Mucosa of stomach (tissue), 1 donor: ENCODE measurements around the gene GAREM1.

Experiments
- H3K27me3 ChIP-seq: one replicate; pipeline ENCODE4 v1.7.0; 2013; ENCODE audit warnings: mild to moderate bottlenecking, low read length; ENCODE audit not compliant: control insufficient read depth, insufficient read depth
- H3K36me3 ChIP-seq: one replicate; pipeline ENCODE4 v1.7.0; 2013; ENCODE audit warnings: low read length; ENCODE audit not compliant: control insufficient read depth, insufficient read depth
- H3K4me1 ChIP-seq: one replicate; pipeline ENCODE4 v1.7.0; 2013; ENCODE audit warnings: mild to moderate bottlenecking, low read length; ENCODE audit not compliant: control insufficient read depth, insufficient read depth
- H3K4me3 ChIP-seq: one replicate; pipeline ENCODE4 v1.7.0; 2013; ENCODE audit warnings: low read length
- H3K9ac ChIP-seq: one replicate; pipeline ENCODE4 v1.7.0; 2013; ENCODE audit warnings: mild to moderate bottlenecking, low read length, moderate library complexity
- H3K9me3 ChIP-seq: one replicate; pipeline ENCODE4 v1.7.0; 2013; ENCODE audit warnings: mild to moderate bottlenecking, low read length, moderate library complexity; ENCODE audit not compliant: control insufficient read depth
- donor health status: Pancreatic carcinoma.

The GAREM1 gene

DNA sequence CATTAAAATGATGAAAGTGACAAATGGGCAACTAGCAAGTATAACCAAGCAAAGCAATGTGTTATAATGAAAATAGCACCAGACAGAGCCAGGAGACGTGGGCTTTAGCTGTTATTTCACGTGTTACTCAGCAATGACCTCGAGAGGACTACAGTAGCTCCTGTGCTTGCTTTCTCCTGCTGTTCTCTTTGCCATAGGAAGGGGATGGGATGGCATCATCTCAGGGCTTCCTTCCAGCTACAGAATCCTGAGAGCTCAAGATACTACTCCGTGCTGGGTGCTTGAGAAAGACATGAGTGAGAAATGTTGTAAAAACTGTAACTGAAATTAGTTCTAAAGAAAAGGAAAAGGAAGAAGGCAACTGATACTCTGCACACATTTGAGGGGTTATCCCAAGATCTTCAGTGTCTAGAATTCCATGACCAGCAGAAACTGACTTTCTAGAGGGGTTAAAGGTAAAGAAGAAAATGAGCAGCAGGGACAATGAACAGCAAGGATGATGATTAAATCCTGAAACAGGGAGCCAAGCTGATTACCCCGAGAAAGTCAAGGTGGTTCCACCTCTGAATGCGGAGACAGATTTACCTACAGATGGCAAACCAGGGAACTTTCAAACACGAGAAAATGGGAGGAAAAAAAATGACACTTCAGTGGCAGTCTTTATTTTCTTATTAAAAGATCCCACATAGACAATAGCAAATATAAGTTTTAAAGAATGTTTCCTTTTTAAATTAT, 33.4 kb downstream of the GAREM1 start:
- Histone ChIP-seq H3K9ac (no peak overlapping the region), H3K4me1 (peaks cover 28% of the 10 kb centered on the region), H3K4me3 (no peak overlapping the region), H3K36me3 (no peaks in the 10 kb centered on the region), H3K9me3 (no peaks in the 10 kb centered on the region), H3K27me3 (no peaks in the 10 kb centered on the region)

DNA sequence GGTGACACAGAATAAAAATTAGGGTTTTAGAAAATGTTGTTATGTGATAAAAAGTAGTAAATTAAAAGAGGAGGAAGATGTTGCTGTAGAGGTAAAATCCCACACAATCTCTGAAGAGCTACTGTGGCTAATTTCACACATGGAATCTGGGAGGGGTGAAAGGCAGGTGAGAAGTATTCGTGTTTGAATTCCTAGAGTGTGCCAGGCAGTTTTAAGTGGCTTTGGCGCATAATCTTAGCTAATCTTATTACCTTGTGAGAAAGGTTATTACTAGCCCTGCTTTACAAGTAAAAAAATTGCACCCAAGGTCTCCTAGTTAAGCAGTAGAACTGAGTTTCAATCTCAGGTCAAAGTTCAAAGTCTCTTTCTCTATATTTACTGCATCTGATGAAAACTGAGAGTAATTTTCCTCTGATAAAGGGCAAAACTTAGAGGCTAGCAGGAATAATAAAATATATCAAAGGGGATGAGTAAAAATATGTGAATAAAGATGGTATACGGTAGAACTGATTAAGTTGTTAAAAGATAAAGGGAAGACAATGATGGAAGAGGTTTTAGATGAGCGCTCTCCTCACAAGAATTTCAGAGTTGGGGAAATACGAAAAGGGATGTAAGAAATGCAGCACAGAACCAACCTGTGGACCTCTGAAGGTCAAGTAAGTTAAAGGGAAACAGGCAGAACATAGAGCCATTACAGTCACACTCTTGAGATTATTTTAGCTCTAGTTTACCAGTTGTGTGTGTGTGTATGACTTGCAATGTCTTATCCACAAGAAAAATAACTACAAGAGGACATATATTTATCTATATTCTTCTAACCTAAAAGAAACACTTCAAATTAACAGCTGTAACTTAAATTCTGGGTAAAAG, 34.8 kb downstream of the GAREM1 start:
- Histone ChIP-seq H3K4me3 (no peak overlapping the region), H3K9me3 (no peaks in the 10 kb centered on the region), H3K27me3 (no peaks in the 10 kb centered on the region), H3K36me3 (no peaks in the 10 kb centered on the region), H3K4me1 (peaks cover 28% of the 10 kb centered on the region), H3K9ac (no peak overlapping the region)

GRCh38 chr18:32431753-32432152, 38.9 kb downstream of the GAREM1 start:
- peaks cover 30% of the 10 kb centered on the region for H3K4me1 ChIP-seq
- no peaks in the 10 kb centered on the region for H3K9me3 ChIP-seq
- H3K36me3 ChIP-seq = no peaks in the 10 kb centered on the region
- no peak overlapping the region for H3K9ac ChIP-seq
- no peaks in the 10 kb centered on the region for H3K27me3 ChIP-seq
- H3K4me3 ChIP-seq = no peak overlapping the region

DNA sequence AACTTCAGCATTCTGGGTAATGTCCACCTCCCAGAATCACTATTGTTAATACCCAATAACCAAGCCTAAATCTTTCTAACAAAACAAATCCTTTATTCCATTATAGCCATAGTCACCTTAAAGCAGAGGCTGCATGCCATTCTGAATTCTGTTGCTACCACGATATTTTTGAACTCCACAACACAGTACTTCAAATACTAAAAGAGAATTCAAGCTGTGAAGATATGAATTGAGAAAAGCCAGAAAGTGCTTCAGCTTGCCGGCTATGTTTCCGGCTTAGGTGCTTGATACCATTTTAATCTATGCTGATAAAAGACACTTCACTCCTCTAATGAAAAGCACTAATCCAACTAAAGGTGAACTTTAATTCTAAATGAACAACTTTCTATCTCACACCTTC, 41.3 kb downstream of the GAREM1 start:
- no peaks in the 10 kb centered on the region for H3K36me3 ChIP-seq
- peaks cover 24% of the 10 kb centered on the region for H3K4me1 ChIP-seq
- no peak overlapping the region for H3K4me3 ChIP-seq
- H3K9ac ChIP-seq = no peak overlapping the region
- H3K27me3 ChIP-seq = no peaks in the 10 kb centered on the region
- H3K9me3 ChIP-seq = no peaks in the 10 kb centered on the region

- Histone ChIP-seq H3K27me3 (no peaks in the 10 kb centered on the region), H3K4me3 (no peak overlapping the region), H3K36me3 (no peaks in the 10 kb centered on the region), H3K4me1 (peaks cover 24% of the 10 kb centered on the region), H3K9ac (no peak overlapping the region), H3K9me3 (no peaks in the 10 kb centered on the region)
Measured at GRCh38 chr18:32427084-32427900, 43.4 kb downstream of the GAREM1 start.

DNA sequence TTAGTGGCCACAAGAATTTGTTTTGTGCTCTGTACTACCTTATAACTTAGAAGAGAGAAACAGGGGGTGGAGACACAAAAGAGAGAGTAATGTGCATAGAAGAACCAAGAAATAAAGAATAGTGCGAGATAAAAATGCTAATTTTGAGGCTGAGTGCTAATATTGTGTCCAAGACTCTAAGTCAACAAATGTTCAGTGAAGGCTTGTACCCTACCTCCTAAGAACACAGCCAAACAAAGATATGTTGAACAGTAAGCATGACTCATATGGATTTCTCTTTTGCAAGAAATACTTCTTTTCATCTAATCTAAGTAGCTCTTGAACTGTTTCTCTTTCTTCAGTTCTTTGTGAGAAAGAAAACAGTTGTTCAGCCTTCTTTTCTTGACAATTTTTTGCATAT, 45.2 kb downstream of the GAREM1 start:
- peaks cover 24% of the 10 kb centered on the region for H3K4me1 ChIP-seq
- no peaks in the 10 kb centered on the region for H3K27me3 ChIP-seq
- H3K36me3 ChIP-seq = no peaks in the 10 kb centered on the region
- H3K4me3 ChIP-seq = no peak overlapping the region
- H3K9ac ChIP-seq = no peak overlapping the region
- no peaks in the 10 kb centered on the region for H3K9me3 ChIP-seq

GRCh38 chr18:32424696-32425095, 46.0 kb downstream of the GAREM1 start:
- peaks cover 24% of the 10 kb centered on the region for H3K4me1 ChIP-seq
- H3K4me3 ChIP-seq = no peak overlapping the region
- H3K27me3 ChIP-seq = no peaks in the 10 kb centered on the region
- H3K9me3 ChIP-seq = no peaks in the 10 kb centered on the region
- H3K36me3 ChIP-seq = no peaks in the 10 kb centered on the region
- H3K9ac ChIP-seq = no peak overlapping the region

DNA sequence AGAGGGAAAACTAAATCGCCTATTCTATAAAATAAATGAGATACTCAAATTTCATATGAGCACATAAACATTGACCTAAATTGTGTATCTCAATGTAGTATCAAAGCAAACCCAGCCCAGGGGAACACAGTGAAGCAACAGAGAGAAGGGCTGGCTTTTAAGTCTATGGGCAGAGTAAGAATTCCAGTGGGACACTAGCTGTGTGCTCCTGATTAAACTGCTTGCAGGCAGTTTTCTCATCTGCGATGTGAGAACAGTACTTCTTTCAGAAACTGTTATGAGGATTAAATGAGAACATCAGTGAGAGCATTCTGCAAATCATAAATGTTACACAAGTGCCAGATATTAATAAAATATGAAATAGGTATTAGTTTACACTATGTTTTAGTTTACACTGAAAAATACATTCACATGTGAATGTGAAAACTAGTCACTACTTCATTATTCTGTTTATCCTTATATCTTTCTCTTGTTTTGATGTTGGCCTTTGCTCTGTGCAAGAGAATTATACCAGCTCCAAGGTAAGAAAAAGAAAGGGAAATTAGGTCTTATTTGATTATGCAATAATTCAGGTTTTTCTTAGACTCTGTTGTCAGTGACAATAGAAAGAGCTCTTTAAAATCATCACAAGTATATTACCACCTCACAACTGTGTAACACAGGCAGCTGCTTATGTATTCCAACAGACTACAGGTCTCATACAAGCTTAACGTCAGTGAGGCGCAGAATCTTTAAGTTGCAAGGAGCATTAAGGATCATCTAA, 47.5 kb downstream of the GAREM1 start:
- Histone ChIP-seq H3K27me3 (no peaks in the 10 kb centered on the region), H3K4me1 (peaks cover 19% of the 10 kb centered on the region), H3K9ac (no peak overlapping the region), H3K4me3 (no peak overlapping the region), H3K9me3 (no peaks in the 10 kb centered on the region), H3K36me3 (no peaks in the 10 kb centered on the region)

- Histone ChIP-seq H3K9ac (no peak overlapping the region), H3K36me3 (no peaks in the 10 kb centered on the region), H3K9me3 (no peaks in the 10 kb centered on the region), H3K27me3 (no peaks in the 10 kb centered on the region), H3K4me1 (peaks cover 16% of the 10 kb centered on the region), H3K4me3 (no peak overlapping the region)
Measured at GRCh38 chr18:32422201-32422600, 48.5 kb downstream of the GAREM1 start.

- H3K9ac ChIP-seq = no peak overlapping the region
- H3K4me1 ChIP-seq = peaks cover under 1% of the 10 kb centered on the region
- no peak overlapping the region for H3K4me3 ChIP-seq
- H3K36me3 ChIP-seq = no peaks in the 10 kb centered on the region
- H3K9me3 ChIP-seq = no peaks in the 10 kb centered on the region
- H3K27me3 ChIP-seq = no peaks in the 10 kb centered on the region
Measured at GRCh38 chr18:32420084-32420750, 50.5 kb downstream of the GAREM1 start.

- Histone ChIP-seq H3K36me3 (no peaks in the 10 kb centered on the region), H3K4me1 (no peaks in the 10 kb centered on the region), H3K4me3 (no peak overlapping the region), H3K27me3 (no peaks in the 10 kb centered on the region), H3K9me3 (no peaks in the 10 kb centered on the region), H3K9ac (no peak overlapping the region)
Measured at GRCh38 chr18:32418148-32418547, 52.5 kb downstream of the GAREM1 start.
